GM12878 (cell line): ENCODE measurements around the gene KCNG1. TPM values are rescaled to one million over a fixed set of nuclear protein-coding genes. Genes with fewer than 3 reads are reported as not detected.
"Not testable (repeated sequence)": the region's sequence is repeated elsewhere in the genome, so short reads cannot be mapped to it uniquely, and the experiment has no call there.

ENCODE experiments used
- ATAC-seq: fragments of 200-7000 bp; cut with Tn5 transposase; 3 replicates; pipeline ENCODE4 v1.9.1; 2020; ENCODE audit warnings: mild to moderate bottlenecking, moderate library complexity
- BruUV-seq: library from RNA; stranded (reverse); fragments of 400-500 nt; replicated peaks from 2 replicates; lab custom pipeline; 2021; lab: Mats Ljungman, UMichigan
- CTCF ChIA-PET: fragments of 300-600 bp; sonication (Branson Sonifier 250); formaldehyde crosslinking; extraction: SDS; loops from one replicate; lab custom pipeline; 2021; ENCODE audit warnings: inconsistent platforms; lab: Yijun Ruan, JAX
- POLR2A ChIA-PET: fragments of 350-600 bp; formaldehyde crosslinking; extraction: SDS; loops from one replicate; lab custom pipeline; 2021; ENCODE audit warnings: inconsistent platforms; lab: Charles Lee
- RAD21 ChIA-PET: fragments of 300-600 bp; sonication (Branson Sonifier 250); formaldehyde crosslinking; loops from one replicate; lab custom pipeline; 2023; ENCODE audit warnings: antibody characterized with exemption; ENCODE audit not compliant: unreplicated experiment; lab: Charles Lee
- SMC1A ChIA-PET: fragments of 300-600 bp; sonication (Branson Sonifier 250); formaldehyde crosslinking; loops from one replicate; lab custom pipeline; 2023; ENCODE audit not compliant: unreplicated experiment, uncharacterized antibody; lab: Charles Lee
- DNase-seq: peaks from one replicate; pipeline ENCODE4 v3.0.0-alpha.2; 2011; ENCODE audit warnings: low read depth, low spot score
- FAIRE-seq: peaks from 3 replicates; lab custom pipeline; 2011; peaks lifted over from hg19 to GRCh38; lab: Jason Lieb, UNC
- H2AFZ ChIP-seq: 2 replicates; pipeline ENCODE4 v1.6.0; 2011; ENCODE audit warnings: low read depth, low read length, control low read depth; ENCODE audit not compliant: control insufficient read depth
- H3K27ac ChIP-seq: 2 replicates; pipeline ENCODE4 v1.5.1; 2011; ENCODE audit warnings: control low read depth; ENCODE audit not compliant: control insufficient read depth, insufficient read depth
- H3K27me3 ChIP-seq, 2 experiments: replicated peaks in 1 of 2; 2 replicates each; pipeline versions ENCODE4 v1.6.0 to v1.6.1; 2011; ENCODE audit warnings: low read length in 1 of 2; ENCODE audit not compliant: control insufficient read depth in 2 of 2, insufficient read depth in 2 of 2
- H3K36me3 ChIP-seq, 2 experiments: 2 replicates each; pipeline ENCODE4 v1.5.1; 2011; ENCODE audit warnings: low read length in 1 of 2; ENCODE audit not compliant: control insufficient read depth in 2 of 2, insufficient read depth in 2 of 2
- H3K4me1 ChIP-seq: 2 replicates; pipeline ENCODE4 v1.6.1; 2011; ENCODE audit warnings: mild to moderate bottlenecking, low read length, moderate library complexity, mixed read lengths; ENCODE audit not compliant: control insufficient read depth, insufficient read depth
- H3K4me2 ChIP-seq: 2 replicates; pipeline ENCODE4 v1.6.0; 2011; ENCODE audit warnings: control low read depth; ENCODE audit not compliant: control insufficient read depth, insufficient read depth
- H3K4me3 ChIP-seq: fragments of 200-600 bp; sonication (generic); 2 replicates; pipeline ENCODE4 v1.5.1; 2016
- H3K79me2 ChIP-seq: 2 replicates; pipeline ENCODE4 v1.6.0; 2011; ENCODE audit warnings: low read length; ENCODE audit not compliant: control insufficient read depth, insufficient read depth
- H3K9ac ChIP-seq: 2 replicates; pipeline ENCODE4 v1.8.0; 2011; ENCODE audit warnings: low read length, control low read depth, mixed read lengths; ENCODE audit not compliant: control insufficient read depth, insufficient read depth
- H3K9me3 ChIP-seq: replicated peaks from 3 replicates; pipeline ENCODE4 v1.5.1; 2011; ENCODE audit warnings: mild to moderate bottlenecking, low read length; ENCODE audit not compliant: control insufficient read depth, insufficient read depth
- H4K20me1 ChIP-seq: 2 replicates; pipeline ENCODE4 v1.6.0; 2011; ENCODE audit not compliant: control insufficient read depth, insufficient read depth
- BCL11A ChIP-seq: IDR thresholded peaks from 2 replicates; pipeline ENCODE4 v1.6.1; 2011; ENCODE audit warnings: low read depth, low read length
- BRCA1 ChIP-seq: IDR thresholded peaks from 2 replicates; pipeline ENCODE4 v1.6.1; 2011; ENCODE audit warnings: low read depth, low read length, improper control_type of control experiment
- HDGF ChIP-seq: fragments of 450-650 bp; IDR thresholded peaks from 2 replicates; pipeline ENCODE4 v1.6.1; 2016; ENCODE audit warnings: antibody characterized with exemption
- MEF2B ChIP-seq: fragments of 450-650 bp; IDR thresholded peaks from 2 replicates; pipeline ENCODE4 v1.6.1; 2018; ENCODE audit warnings: mild to moderate bottlenecking, moderate library complexity; ENCODE audit not compliant: partially characterized antibody, poor library complexity, severe bottlenecking
- NFYA ChIP-seq: IDR thresholded peaks from 2 replicates; pipeline ENCODE4 v1.6.1; 2011; ENCODE audit warnings: low read depth, mild to moderate bottlenecking, low read length, improper control_type of control experiment, borderline replicate concordance
- NRF1 ChIP-seq: conservative IDR thresholded peaks from 2 replicates; pipeline ENCODE4 v1.6.1; 2011; ENCODE audit warnings: mild to moderate bottlenecking, low read depth, low read length, improper control_type of control experiment
- SREBF1 ChIP-seq: IDR thresholded peaks from 2 replicates; pipeline ENCODE4 v1.6.1; 2012; ENCODE audit warnings: mild to moderate bottlenecking, low read length
- ZNF24 ChIP-seq: fragments of 450-650 bp; IDR thresholded peaks from 2 replicates; pipeline ENCODE4 v1.6.1; 2017; ENCODE audit warnings: antibody characterized with exemption, mild to moderate bottlenecking
- WGBS: methylation state at CpG from one replicate; pipeline ENCODE4 v1.1.6; 2016; ENCODE audit warnings: low lambda C conversion rate; ENCODE audit not compliant: insufficient replicate concordance, insufficient coverage; ENCODE audit errors: missing lambda C conversion rate; 5-methylcytosine and 5-hydroxymethylcytosine counted together
- in situ Hi-C: fragments of 300-500 bp; cut with MboI; formaldehyde crosslinking; loops from 9 replicates; pipeline ENCODE4 v1.14.3; 2018; ENCODE audit warnings: mixed read lengths
- intact Hi-C: fragments of 100-400 bp; cut with micrococcal nuclease; formaldehyde crosslinking; loops from one replicate; pipeline ENCODE4 v1.14.2; 2022; ENCODE audit not compliant: unreplicated experiment
- polyA plus RNA-seq, 11 experiments: library from polyadenylated mRNA; depleted of rRNA in 4 of 11; unstranded in 6 of 11; stranded (reverse) in 5 of 11; fragments of >200 nt; fragmentation: Nextera tagmentation in 4 of 11; fragmentation: Illumina TruSeq in 1 of 11; extraction: Ambion mirVana in 4 of 11; extraction: Trizol in 1 of 11; gene quantifications; 1 replicate in 1 of 11; 2 replicates in 10 of 11; pipeline versions ENCODE4 v1.2.1 to v1.2.3, GENCODE V29; 2011 to 2016; ENCODE audit warnings: inconsistent platforms in 2 of 11, missing spikeins in 2 of 11, low read depth in 1 of 11
- total RNA-seq, 4 experiments: library from RNA; depleted of rRNA in 3 of 4; stranded (reverse); fragments of >200 nt in 3 of 4; fragmentation: Illumina TruSeq in 1 of 4; extraction: Trizol in 1 of 4; gene quantifications; 2 replicates each; pipeline versions ENCODE4 v1.2.1 to v1.2.3, GENCODE V29; 2013 to 2021
- TF ChIP-seq, protein P1 (sequence below): IDR thresholded peaks from 2 replicates; pipeline ENCODE4 v1.6.1; 2011; ENCODE audit warnings: borderline replicate concordance, low read depth, mild to moderate bottlenecking, moderate library complexity, mixed read lengths, low read length; ENCODE audit not compliant: insufficient read depth; ENCODE audit errors: extremely low read length

Gene KCNG1
- total and polyA plus RNA-seq, 10 of the 15 experiments (the other 5 are each of a cell fraction or from before 2014, with no cell fraction given) = not detected

- TF ChIP-seq MEF2B = no peak
- no peak for TF ChIP-seq BCL11A
- no peak for TF ChIP-seq ZNF24
- TF ChIP-seq NFYA = no peak
- no peak for TF ChIP-seq HDGF
- TF ChIP-seq NRF1 = no peak
- TF ChIP-seq BRCA1 = no peak
- no peak for TF ChIP-seq SREBF1
- TF ChIP-seq, protein P1, sequence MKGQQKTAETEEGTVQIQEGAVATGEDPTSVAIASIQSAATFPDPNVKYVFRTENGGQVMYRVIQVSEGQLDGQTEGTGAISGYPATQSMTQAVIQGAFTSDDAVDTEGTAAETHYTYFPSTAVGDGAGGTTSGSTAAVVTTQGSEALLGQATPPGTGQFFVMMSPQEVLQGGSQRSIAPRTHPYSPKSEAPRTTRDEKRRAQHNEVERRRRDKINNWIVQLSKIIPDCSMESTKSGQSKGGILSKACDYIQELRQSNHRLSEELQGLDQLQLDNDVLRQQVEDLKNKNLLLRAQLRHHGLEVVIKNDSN = no peak
These were observed 23.4 kb upstream of the KCNG1 start (continued) for GRCh38 chr20:51046021-51046985.

GRCh38 chr20:51045492-51045891 lies 22.6 kb upstream of the KCNG1 start:
- SMC1A ChIA-PET = not testable (repeated sequence)

More at GRCh38 chr20:51045492-51045891, 22.6 kb upstream of the KCNG1 start:
- DNase-seq, H4K20me1 ChIP-seq, ATAC-seq, H3K27ac ChIP-seq, H3K4me1 ChIP-seq, H3K36me3 ChIP-seq, intact Hi-C loops, POLR2A ChIA-PET, RAD21 ChIA-PET, H3K9me3 ChIP-seq, H3K4me2 ChIP-seq, H3K4me3 ChIP-seq, H3K9ac ChIP-seq, in situ Hi-C loops, H3K79me2 ChIP-seq, H3K27me3 ChIP-seq, CTCF ChIA-PET, BruUV-seq, FAIRE-seq, H2AFZ ChIP-seq: not testable (repeated sequence)
- WGBS = 39% methylated on average over 9 of the region's 9 CpGs
